ENCODE results near the gene ADCY3. TPM values are rescaled to one million over a fixed set of nuclear protein-coding genes. Genes with fewer than 3 reads are reported as not detected.

Gene ADCY3
- total and polyA plus RNA-seq, 2 of the 4 experiments (the other 2 are of a cell fraction) = 17.4 to 46.1 TPM

DNA sequence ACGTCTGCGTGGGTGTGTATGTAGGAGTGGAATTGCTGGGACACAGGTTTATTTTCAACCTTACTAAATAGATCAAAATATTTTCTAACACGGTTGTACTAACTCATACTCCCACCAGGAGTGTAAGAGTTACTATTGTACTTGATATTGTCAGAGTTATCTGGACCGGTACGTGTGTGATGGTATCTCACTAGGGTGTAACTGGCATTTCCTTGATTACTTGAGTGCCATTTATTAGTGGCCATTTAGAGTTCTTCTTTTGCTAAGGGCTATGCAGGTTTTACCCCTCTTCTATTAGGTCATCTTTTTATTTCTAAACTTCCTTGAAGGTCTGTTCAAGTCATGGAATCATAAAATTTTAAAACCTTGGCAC, 93.3 kb downstream of the ADCY3 start:
- Histone ChIP-seq H4K5ac (ENCODE audit: low read depth, low read length) (no peak overlapping the region), H3K79me1 (ENCODE audit: low read depth in 1 of 2, low read length in 2 of 2) (peaks cover 0 to 16% of the 10 kb centered on the region in 2 experiments; a peak in 1 of 4 replicates), H2BK120ac (ENCODE audit: low read depth, low read length) (no peak overlapping the region), H3K4ac (ENCODE audit: low read depth, low read length) (no peak overlapping the region), H2AFZ (replicated peaks; ENCODE audit: low read length, poor library complexity) (no peak overlapping the region), H2AK9ac (replicated peaks; ENCODE audit: low read depth, low read length, poor library complexity) (no peak overlapping the region), H3K18ac (ENCODE audit: low read depth, low read length) (no peak overlapping the region), H3K56ac (ENCODE audit: extremely low read depth, insufficient read depth, low read length) (no peak overlapping the region), H2BK20ac (ENCODE audit: low read depth, low read length) (no peak overlapping the region), H4K91ac (ENCODE audit: insufficient read depth, low read depth, low read length) (no peak overlapping the region), H3K9ac (ENCODE audit: low read depth, low read length) (no peak overlapping the region), H4K20me1 (ENCODE audit: insufficient read depth, low read length) (0 out of 2 replicates have a peak, but pooled peaks cover 4% of the 10 kb centered on the region), H2BK15ac (ENCODE audit: low read depth, low read length) (no peak overlapping the region), H3K27me3 (ENCODE audit: control insufficient read depth, insufficient read depth, low read length) (no peaks in the 10 kb centered on the region), H2AK5ac (ENCODE audit: low read depth, low read length) (no peak overlapping the region), H2BK5ac (ENCODE audit: low read depth, low read length, poor library complexity, severe bottlenecking) (no peak overlapping the region), H3K9me1 (ENCODE audit: insufficient read depth, low read length) (0 out of 2 replicates have a peak, but pooled peaks cover 2% of the 10 kb centered on the region), H4K8ac (ENCODE audit: low read depth in 2 of 2, low read length in 2 of 2) (no peak overlapping the region), H3K14ac (replicated peaks; ENCODE audit: low read depth, low read length) (no peak overlapping the region), H3K23ac (ENCODE audit: low read depth, low read length) (no peak overlapping the region), H3K9me3 (ENCODE audit: control insufficient read depth, insufficient read depth, low read length) (no peaks in the 10 kb centered on the region), H3K4me3 (ENCODE audit: insufficient read depth, low read depth, low read length) (no peak overlapping the region), H3K27ac (ENCODE audit: insufficient read depth, low read length) (no peak overlapping the region), H3K36me3 (ENCODE audit: control insufficient read depth, insufficient read depth, low read length) (peaks cover 24% of the 10 kb centered on the region), H3K4me2 (ENCODE audit: low read depth, low read length) (no peak overlapping the region), H3K4me1 (ENCODE audit: control insufficient read depth, insufficient read depth, low read length) (no peaks in the 10 kb centered on the region)
- WGBS, 2 experiments (ENCODE audit: extremely low coverage in 2 of 2, insufficient read length in 1 of 2) = no CpG with 5 or more reads among the region's 5 CpGs
- DNase-seq (no peak), ATAC-seq (ENCODE audit: low read depth) (no peak)
- ChIA-PET POLR2A (ENCODE audit: unreplicated experiment) (no interaction called here), CTCF (interaction anchor here (0.7 kb wide), 1 partner anchor 13 kb away, joined by 4 read pairs; no protein-coding TSS in a partner anchor)
- in situ Hi-C loops (cut with MboI; ENCODE audit: low sequenced_read_pairs) = loop anchor here (5.0 kb wide), 2 partner anchors 214 to 419 kb away; no protein-coding TSS in a partner anchor
- intact Hi-C loops (cut with micrococcal nuclease) = loop anchor here (1.0 to 5.0 kb wide), 6 partner anchors 34 to 416 kb away; partner anchors contain the start of genes DNAJC27 and NCOA1
- TF ChIP-seq SMC3 (IDR thresholded peaks at IDR 0.05; ENCODE audit: low read depth, low read length) (no peak), NFE2L2 (IDR thresholded peaks at IDR 0.05; ENCODE audit: low read depth, low read length) (no peak)
- no TSS peak for BruUV-seq (replicated peaks)
- dilution Hi-C loops (cut with HindIII; ENCODE audit: low sequenced_read_pairs, unreplicated experiment) = no loop called here

Measured in IMR-90 (cell line).